HepG2 (cell line): ENCODE data around the gene PSMD5. TPM values are rescaled to one million over a fixed set of nuclear protein-coding genes. Genes with fewer than 3 reads are reported as not detected.

Experiments
- BHLHE40 ChIP-seq: IDR thresholded peaks from 2 replicates; pipeline ENCODE4 v1.6.1; 2011; ENCODE audit warnings: low read length, improper control_type of control experiment
- GATA4 ChIP-seq: sonication (generic); IDR thresholded peaks from 2 replicates; pipeline ENCODE4 v1.6.1; 2016; ENCODE audit warnings: antibody characterized with exemption, low read depth, borderline replicate concordance
- HDAC6 ChIP-seq: fragments of 200-600 bp; sonication (generic); IDR thresholded peaks from 2 replicates; pipeline ENCODE4 v1.7.0; 2017; ENCODE audit warnings: mild to moderate bottlenecking, antibody characterized with exemption, low read length, low read depth
- ISX ChIP-seq: sonication (generic); formaldehyde crosslinking; conservative IDR thresholded peaks from 2 replicates; pipeline ENCODE4 v1.5.0; 2020; ENCODE audit warnings: missing genetic modification reagents
- KLF12 ChIP-seq: sonication (generic); formaldehyde crosslinking; IDR thresholded peaks from 2 replicates; pipeline ENCODE4 v1.4.0; 2020; ENCODE audit warnings: missing genetic modification reagents, borderline replicate concordance
- MBNL3 ChIP-seq: fragments of 250-450 bp; sonication (Bioruptor Pico); conservative IDR thresholded peaks from 2 replicates; pipeline ENCODE4 v1.8.0; 2022; ENCODE audit warnings: mild to moderate bottlenecking, inconsistent platforms
- RBM39 ChIP-seq: fragments of 200-400 bp; formaldehyde crosslinking; IDR thresholded peaks from one replicate; pipeline ENCODE4 v1.6.1; 2018; ENCODE audit warnings: antibody characterized with exemption, mild to moderate bottlenecking, low read depth, low read length; ENCODE audit not compliant: poor library complexity, severe bottlenecking
- RFXAP ChIP-seq: sonication (generic); formaldehyde crosslinking; IDR thresholded peaks from 2 replicates; pipeline ENCODE4 v1.4.0; 2020; ENCODE audit warnings: missing genetic modification reagents, borderline replicate concordance
- SATB2 ChIP-seq: sonication (generic); formaldehyde crosslinking; IDR thresholded peaks from 2 replicates; pipeline ENCODE4 v1.5.0; 2020; ENCODE audit warnings: missing genetic modification reagents
- SSRP1 ChIP-seq: IDR thresholded peaks from 2 replicates; pipeline ENCODE4 v1.6.1; 2016; ENCODE audit warnings: control low read depth
- XRCC5 ChIP-seq: fragments of 200-400 bp; formaldehyde crosslinking; optimal IDR thresholded peaks from 2 replicates; pipeline ENCODE3; 2017; ENCODE audit warnings: mild to moderate bottlenecking, low read length
- ZNF609 ChIP-seq: sonication (generic); formaldehyde crosslinking; IDR thresholded peaks from 2 replicates; pipeline ENCODE4 v1.4.0; 2020; ENCODE audit warnings: mild to moderate bottlenecking, missing genetic modification reagents, borderline replicate concordance
- ZNF672 ChIP-seq: sonication (generic); formaldehyde crosslinking; IDR thresholded peaks from 2 replicates; pipeline ENCODE4 v1.8.1; 2022; ENCODE audit warnings: missing genetic modification reagents
- polyA plus RNA-seq, 8 experiments: library from polyadenylated mRNA; depleted of rRNA in 3 of 8; stranded (reverse) in 7 of 8; unstranded in 1 of 8; fragments of >200 nt; fragmentation: Illumina TruSeq in 4 of 8; extraction: Trizol in 4 of 8; gene quantifications; 2 replicates each; pipeline versions ENCODE4 v1.2.1 to v1.2.3, GENCODE V29; 2011 to 2016; ENCODE audit warnings: low read depth in 4 of 8, missing spikeins in 1 of 8, mixed read lengths in 1 of 8; ENCODE audit not compliant: insufficient read depth in 1 of 8
- total RNA-seq, 5 experiments: library from RNA; depleted of rRNA; stranded (reverse); fragments of >200 nt; fragmentation: Illumina TruSeq; extraction: Trizol; gene quantifications; 2 replicates each; pipeline ENCODE4 v1.2.3, GENCODE V29; 2016; ENCODE audit warnings: low read depth in 1 of 5
- TF ChIP-seq, protein P1 (sequence below): sonication (generic); formaldehyde crosslinking; IDR thresholded peaks from 2 replicates; pipeline ENCODE4 v1.4.0; 2020; ENCODE audit warnings: missing genetic modification reagents, borderline replicate concordance
- TF ChIP-seq, protein P2 (sequence below): sonication (generic); formaldehyde crosslinking; IDR thresholded peaks from 2 replicates; pipeline ENCODE4 v1.8.0; 2023; ENCODE audit warnings: mild to moderate bottlenecking, missing genetic modification reagents
- TF ChIP-seq, protein P3 (sequence below): sonication (generic); formaldehyde crosslinking; IDR thresholded peaks from 2 replicates; pipeline ENCODE4; 2020; ENCODE audit warnings: missing genetic modification reagents, mild to moderate bottlenecking, borderline replicate concordance
- TF ChIP-seq, protein P4 (sequence below): IDR thresholded peaks from 2 replicates; pipeline ENCODE4 v1.6.1; 2016; ENCODE audit warnings: missing biosample characterization, missing genetic modification reagents, low read depth

Gene PSMD5
- total and polyA plus RNA-seq, 2 of the 13 experiments (the other 11 are each of a cell fraction or from before 2014, with no cell fraction given): 12.7 to 18.1 TPM

DNA sequence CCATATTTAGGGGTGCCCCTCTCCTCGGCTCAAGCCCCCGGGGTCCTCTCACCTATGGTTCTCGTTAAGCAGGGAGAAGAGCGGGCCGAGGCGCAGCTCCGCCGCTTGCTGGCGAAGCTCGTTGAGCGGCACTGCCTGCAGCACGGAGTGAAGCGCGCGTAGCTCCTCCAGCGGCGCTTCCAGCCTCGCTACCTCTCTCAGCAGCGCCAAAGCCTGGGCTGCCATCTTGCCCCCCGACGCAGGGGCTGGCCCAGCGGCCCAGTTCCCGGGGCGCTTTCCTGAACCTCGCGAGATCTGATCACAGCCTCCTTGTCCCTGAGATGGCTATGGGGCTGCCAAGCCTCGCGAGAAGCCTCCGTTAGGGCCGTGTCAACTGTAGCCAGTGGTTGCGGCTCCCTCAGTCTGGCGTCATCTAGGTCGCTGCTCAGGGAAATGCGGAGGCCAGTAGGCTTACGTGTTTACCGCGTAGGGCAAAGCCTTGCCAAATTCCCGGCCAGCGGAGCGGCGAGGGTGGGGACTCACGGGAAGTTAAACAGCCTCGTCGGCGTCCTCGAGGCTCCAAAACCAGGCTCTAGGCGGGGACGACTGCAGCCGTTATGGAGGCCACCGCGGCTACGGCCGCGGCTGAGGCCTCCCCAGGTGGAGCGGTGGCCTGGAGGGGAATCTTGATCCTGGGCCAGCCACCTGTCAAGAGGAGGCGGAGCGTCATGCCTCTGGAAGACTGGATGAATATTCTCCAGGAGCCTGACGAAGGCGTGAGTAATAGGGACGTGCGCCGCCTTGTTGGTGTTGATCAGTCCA lies at the start of gene PSMD5 (continued):
- TF ChIP-seq ZNF609 (CRISPR knock-in tag) (peak; percentile 64), MBNL3 (CRISPR knock-in tag) (no peak), SSRP1 (CRISPR knock-in tag) (no peak), BHLHE40 (no peak), SATB2 (CRISPR knock-in tag) (0 out of 2 replicates have a peak, but pooled peaks have one; percentile 58), GATA4 (no peak; the same call in 1 of the 2 replicates), ZNF672 (no peak), RFXAP (peak; percentile 66; the same call in 1 of the 2 replicates), HDAC6 (no peak), XRCC5 (peak; percentile 9), RBM39 (peak; percentile 90), KLF12 (CRISPR knock-in tag) (peak; percentile 64; the same call in 1 of the 2 replicates), ISX (CRISPR knock-in tag) (0 out of 2 replicates have a peak, but pooled peaks have one; percentile 30)
- TF ChIP-seq, protein P1, sequence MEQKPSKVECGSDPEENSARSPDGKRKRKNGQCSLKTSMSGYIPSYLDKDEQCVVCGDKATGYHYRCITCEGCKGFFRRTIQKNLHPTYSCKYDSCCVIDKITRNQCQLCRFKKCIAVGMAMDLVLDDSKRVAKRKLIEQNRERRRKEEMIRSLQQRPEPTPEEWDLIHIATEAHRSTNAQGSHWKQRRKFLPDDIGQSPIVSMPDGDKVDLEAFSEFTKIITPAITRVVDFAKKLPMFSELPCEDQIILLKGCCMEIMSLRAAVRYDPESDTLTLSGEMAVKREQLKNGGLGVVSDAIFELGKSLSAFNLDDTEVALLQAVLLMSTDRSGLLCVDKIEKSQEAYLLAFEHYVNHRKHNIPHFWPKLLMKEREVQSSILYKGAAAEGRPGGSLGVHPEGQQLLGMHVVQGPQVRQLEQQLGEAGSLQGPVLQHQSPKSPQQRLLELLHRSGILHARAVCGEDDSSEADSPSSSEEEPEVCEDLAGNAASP: no peak
- TF ChIP-seq, protein P2, sequence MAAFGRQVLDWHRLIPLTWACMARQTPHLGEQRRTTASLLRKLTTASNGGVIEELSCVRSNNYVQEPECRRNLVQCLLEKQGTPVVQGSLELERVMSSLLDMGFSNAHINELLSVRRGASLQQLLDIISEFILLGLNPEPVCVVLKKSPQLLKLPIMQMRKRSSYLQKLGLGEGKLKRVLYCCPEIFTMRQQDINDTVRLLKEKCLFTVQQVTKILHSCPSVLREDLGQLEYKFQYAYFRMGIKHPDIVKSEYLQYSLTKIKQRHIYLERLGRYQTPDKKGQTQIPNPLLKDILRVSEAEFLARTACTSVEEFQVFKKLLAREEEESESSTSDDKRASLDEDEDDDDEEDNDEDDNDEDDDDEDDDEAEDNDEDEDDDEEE (CRISPR knock-in tag): no peak; the same call in 1 of the 2 replicates
- TF ChIP-seq, protein P3, sequence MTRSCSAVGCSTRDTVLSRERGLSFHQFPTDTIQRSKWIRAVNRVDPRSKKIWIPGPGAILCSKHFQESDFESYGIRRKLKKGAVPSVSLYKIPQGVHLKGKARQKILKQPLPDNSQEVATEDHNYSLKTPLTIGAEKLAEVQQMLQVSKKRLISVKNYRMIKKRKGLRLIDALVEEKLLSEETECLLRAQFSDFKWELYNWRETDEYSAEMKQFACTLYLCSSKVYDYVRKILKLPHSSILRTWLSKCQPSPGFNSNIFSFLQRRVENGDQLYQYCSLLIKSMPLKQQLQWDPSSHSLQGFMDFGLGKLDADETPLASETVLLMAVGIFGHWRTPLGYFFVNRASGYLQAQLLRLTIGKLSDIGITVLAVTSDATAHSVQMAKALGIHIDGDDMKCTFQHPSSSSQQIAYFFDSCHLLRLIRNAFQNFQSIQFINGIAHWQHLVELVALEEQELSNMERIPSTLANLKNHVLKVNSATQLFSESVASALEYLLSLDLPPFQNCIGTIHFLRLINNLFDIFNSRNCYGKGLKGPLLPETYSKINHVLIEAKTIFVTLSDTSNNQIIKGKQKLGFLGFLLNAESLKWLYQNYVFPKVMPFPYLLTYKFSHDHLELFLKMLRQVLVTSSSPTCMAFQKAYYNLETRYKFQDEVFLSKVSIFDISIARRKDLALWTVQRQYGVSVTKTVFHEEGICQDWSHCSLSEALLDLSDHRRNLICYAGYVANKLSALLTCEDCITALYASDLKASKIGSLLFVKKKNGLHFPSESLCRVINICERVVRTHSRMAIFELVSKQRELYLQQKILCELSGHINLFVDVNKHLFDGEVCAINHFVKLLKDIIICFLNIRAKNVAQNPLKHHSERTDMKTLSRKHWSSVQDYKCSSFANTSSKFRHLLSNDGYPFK (CRISPR knock-in tag): peak; percentile 90
- TF ChIP-seq, protein P4, sequence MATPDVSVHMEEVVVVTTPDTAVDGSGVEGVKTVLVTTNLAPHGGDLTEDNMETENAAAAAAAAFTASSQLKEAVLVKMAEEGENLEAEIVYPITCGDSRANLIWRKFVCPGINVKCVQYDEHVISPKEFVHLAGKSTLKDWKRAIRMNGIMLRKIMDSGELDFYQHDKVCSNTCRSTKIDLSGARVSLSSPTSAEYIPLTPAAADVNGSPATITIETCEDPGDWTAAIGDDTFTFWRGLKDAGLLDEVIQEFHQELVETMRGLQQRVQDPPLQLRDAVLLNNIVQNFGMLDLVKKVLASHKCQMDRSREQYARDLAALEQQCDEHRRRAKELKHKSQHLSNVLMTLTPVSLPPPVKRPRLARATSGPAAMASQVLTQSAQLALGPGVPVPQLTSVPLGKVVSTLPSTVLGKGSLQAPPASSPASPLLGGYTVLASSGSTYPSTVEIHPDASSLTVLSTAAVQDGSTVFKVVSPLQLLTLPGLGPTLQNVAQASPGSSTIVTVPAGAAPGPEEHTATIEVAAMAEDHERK (CRISPR knock-in tag): no peak
